HepG2 (cell line): ENCODE results near the gene ANKDD1A. TPM values are rescaled to one million over a fixed set of nuclear protein-coding genes. Genes with fewer than 3 reads are reported as not detected.

ENCODE experiments used
- ATAC-seq: fragments of 200-7000 bp; cut with Tn5 transposase; 3 replicates; pipeline ENCODE4 v1.9.1; 2020; ENCODE audit warnings: mild to moderate bottlenecking, moderate library complexity
- BruUV-seq: library from RNA; stranded (reverse); fragments of 400-500 nt; replicated peaks from 2 replicates; lab custom pipeline; 2021; lab: Mats Ljungman, UMichigan
- CTCF ChIA-PET: fragments of 300-600 bp; formaldehyde crosslinking; extraction: SDS; loops from one replicate; lab custom pipeline; 2021; ENCODE audit warnings: low total read pairs, inconsistent platforms, low intra/inter-chr PET ratio; lab: Yijun Ruan, JAX
- POLR2A ChIA-PET: fragments of 350-600 bp; sonication (Branson Sonifier 250); formaldehyde crosslinking; loops from one replicate; lab custom pipeline; 2020; ENCODE audit warnings: antibody characterized with exemption, inconsistent platforms; lab: Yijun Ruan, JAX
- DNase-seq: peaks from one replicate; pipeline ENCODE4 v3.0.0-alpha.2; 2015; ENCODE audit warnings: low spot score
- FAIRE-seq: peaks from 3 replicates; lab custom pipeline; 2011; peaks lifted over from hg19 to GRCh38; lab: Jason Lieb, UNC
- H2AFZ ChIP-seq: one replicate; pipeline ENCODE4 v1.6.1; 2011; ENCODE audit warnings: low read length, inconsistent platforms
- H3K27ac ChIP-seq: fragments of 300-600 bp; 3 replicates; pipeline ENCODE4 v1.8.0; 2011; ENCODE audit warnings: mixed run types, mild to moderate bottlenecking, mixed read lengths, low read length, inconsistent platforms; ENCODE audit not compliant: insufficient read depth; ENCODE audit errors: extremely low read length
- H3K27me3 ChIP-seq, 2 experiments: fragments of 200-600 bp in 1 of 2; 2 replicates in 1 of 2; 3 replicates in 1 of 2; pipeline versions ENCODE4 v1.6.0 to v1.8.0; 2011; ENCODE audit warnings: low read length in 2 of 2, mild to moderate bottlenecking in 2 of 2, moderate library complexity in 2 of 2, inconsistent platforms in 1 of 2; ENCODE audit not compliant: insufficient read depth in 2 of 2, control insufficient read depth in 1 of 2
- H3K36me3 ChIP-seq, 2 experiments: fragments of 200-600 bp in 1 of 2; replicated peaks in 1 of 2; 2 replicates in 1 of 2; 3 replicates in 1 of 2; pipeline versions ENCODE4 v1.5.1 to v1.8.0; 2011; ENCODE audit warnings: low read length in 2 of 2, inconsistent platforms in 1 of 2; ENCODE audit not compliant: insufficient read depth in 2 of 2, control insufficient read depth in 1 of 2
- H3K4me1 ChIP-seq: 2 replicates; pipeline ENCODE4 v1.5.1; 2012; ENCODE audit warnings: low read length, inconsistent platforms; ENCODE audit not compliant: insufficient read depth
- H3K4me2 ChIP-seq: 2 replicates; pipeline ENCODE4 v1.6.0; 2011; ENCODE audit warnings: low read depth, low read length, inconsistent platforms
- H3K4me3 ChIP-seq, 3 experiments: fragments of 200-600 bp in 1 of 3; sonication (generic), shearing (Covaris generic) in 1 of 3; replicated peaks in 1 of 3; 2 replicates each; pipeline ENCODE4 v1.5.1; 2011 to 2016; ENCODE audit warnings: low read length in 3 of 3, inconsistent platforms in 2 of 3, low read depth in 2 of 3, mild to moderate bottlenecking in 2 of 3, control low read depth in 1 of 3, mixed read lengths in 1 of 3; ENCODE audit not compliant: insufficient read depth in 1 of 3
- H3K79me2 ChIP-seq: one replicate; pipeline ENCODE4 v1.6.1; 2011; ENCODE audit warnings: low read length, inconsistent platforms; ENCODE audit not compliant: insufficient read depth
- H3K9ac ChIP-seq: 2 replicates; pipeline ENCODE4 v1.6.0; 2011; ENCODE audit warnings: mild to moderate bottlenecking, low read depth, low read length, inconsistent platforms; ENCODE audit not compliant: insufficient read depth
- H3K9me3 ChIP-seq: 2 replicates; pipeline ENCODE4 v1.5.1; 2012; ENCODE audit warnings: mild to moderate bottlenecking, low read length
- H4K20me1 ChIP-seq: 2 replicates; pipeline ENCODE4 v1.6.0; 2011; ENCODE audit warnings: inconsistent platforms, mild to moderate bottlenecking, low read length, moderate library complexity; ENCODE audit not compliant: insufficient read depth
- ATF7 ChIP-seq, 2 experiments: fragments of 450-650 bp in 1 of 2; sonication (generic) in 1 of 2; formaldehyde crosslinking in 1 of 2; IDR thresholded peaks; 2 replicates each; pipeline versions ENCODE4 v1.4.0 to v1.6.1; 2016 to 2020; ENCODE audit warnings: antibody characterized with exemption in 1 of 2, mild to moderate bottlenecking in 1 of 2, missing genetic modification reagents in 1 of 2
- CSRNP2 ChIP-seq: sonication (generic); formaldehyde crosslinking; conservative IDR thresholded peaks from 2 replicates; pipeline ENCODE4 v1.8.0; 2022; ENCODE audit warnings: low read depth, missing genetic modification reagents
- KAT8 ChIP-seq: IDR thresholded peaks from 2 replicates; pipeline ENCODE4 v1.6.1; 2016; ENCODE audit warnings: missing genetic modification reagents, missing compliant biosample characterization
- PHF8 ChIP-seq: sonication (generic); formaldehyde crosslinking; IDR thresholded peaks from 2 replicates; pipeline ENCODE4 v1.5.0; 2020; ENCODE audit warnings: missing genetic modification reagents
- SKIL ChIP-seq: sonication (generic); formaldehyde crosslinking; IDR thresholded peaks from 2 replicates; pipeline ENCODE4 v1.8.0; 2022; ENCODE audit warnings: missing genetic modification reagents, mild to moderate bottlenecking, moderate library complexity, borderline replicate concordance
- SP1 ChIP-seq, 2 experiments: fragments of 450-650 bp in 1 of 2; sonication (generic) in 1 of 2; formaldehyde crosslinking in 1 of 2; IDR thresholded peaks; 2 replicates each; pipeline versions ENCODE4 v1.4.0 to v1.6.1; 2016 to 2020; ENCODE audit warnings: missing genetic modification reagents in 1 of 2
- THAP11 ChIP-seq: IDR thresholded peaks from 2 replicates; pipeline ENCODE4 v1.6.1; 2016; ENCODE audit warnings: missing biosample characterization, missing genetic modification reagents
- TOE1 ChIP-seq: sonication (generic); formaldehyde crosslinking; IDR thresholded peaks from 2 replicates; pipeline ENCODE4 v1.4.0; 2020; ENCODE audit warnings: mild to moderate bottlenecking, missing genetic modification reagents
- ZBTB49 ChIP-seq: sonication (generic); formaldehyde crosslinking; IDR thresholded peaks from 2 replicates; pipeline ENCODE4 v1.4.0; 2020; ENCODE audit warnings: missing genetic modification reagents, borderline replicate concordance
- ZFAT ChIP-seq: sonication (generic); formaldehyde crosslinking; conservative IDR thresholded peaks from 2 replicates; pipeline ENCODE4 v1.8.1; 2023; ENCODE audit warnings: missing genetic modification reagents, inconsistent platforms
- ZFYVE20 ChIP-seq: sonication (generic); formaldehyde crosslinking; IDR thresholded peaks from 2 replicates; pipeline ENCODE4 v1.8.0; 2023; ENCODE audit warnings: low read depth, mild to moderate bottlenecking, moderate library complexity, missing genetic modification reagents, borderline replicate concordance
- ZNF510 ChIP-seq: sonication (generic); formaldehyde crosslinking; IDR thresholded peaks from 2 replicates; pipeline ENCODE4 v1.4.0; 2020; ENCODE audit warnings: low read depth, mild to moderate bottlenecking, missing genetic modification reagents
- ZNF512B ChIP-seq: sonication (generic); formaldehyde crosslinking; IDR thresholded peaks from 2 replicates; pipeline ENCODE4 v1.5.1; 2020; ENCODE audit warnings: missing genetic modification reagents, mild to moderate bottlenecking, borderline replicate concordance
- WGBS: methylation state at CpG from one replicate; pipeline ENCODE4 v1.1.6; 2017; ENCODE audit warnings: low lambda C conversion rate; 5-methylcytosine and 5-hydroxymethylcytosine counted together
- in situ Hi-C: cut with HindIII; loops from 2 replicates; pipeline ENCODE4 v1.10.0; 2017; ENCODE audit warnings: low pct_unique_long_range_greater_than_20kb; ENCODE audit not compliant: extremely low pct_ligation_motif_present
- intact Hi-C: fragments of 100-400 bp; cut with micrococcal nuclease; formaldehyde crosslinking; loops from one replicate; pipeline ENCODE4 v1.10.0; 2022; ENCODE audit not compliant: unreplicated experiment
- polyA plus RNA-seq, 8 experiments: library from polyadenylated mRNA; depleted of rRNA in 3 of 8; stranded (reverse) in 7 of 8; unstranded in 1 of 8; fragments of >200 nt; fragmentation: Illumina TruSeq in 4 of 8; extraction: Trizol in 4 of 8; gene quantifications; 2 replicates each; pipeline versions ENCODE4 v1.2.1 to v1.2.3, GENCODE V29; 2011 to 2016; ENCODE audit warnings: low read depth in 4 of 8, missing spikeins in 1 of 8, mixed read lengths in 1 of 8; ENCODE audit not compliant: insufficient read depth in 1 of 8
- total RNA-seq, 5 experiments: library from RNA; depleted of rRNA; stranded (reverse); fragments of >200 nt; fragmentation: Illumina TruSeq; extraction: Trizol; gene quantifications; 2 replicates each; pipeline ENCODE4 v1.2.3, GENCODE V29; 2016; ENCODE audit warnings: low read depth in 1 of 5

Gene ANKDD1A
- total and polyA plus RNA-seq, 2 of the 13 experiments (the other 11 are each of a cell fraction or from before 2014, with no cell fraction given) = 0.11 to 0.48 TPM

- no peak for TF ChIP-seq SKIL (CRISPR knock-in tag)
- TF ChIP-seq ZFAT (CRISPR knock-in tag) = no peak
Observed at GRCh38 chr15:64862408-64862807, 49.3 kb upstream of the ANKDD1A start (continued).

- Histone ChIP-seq H3K36me3 (peaks cover 14 to 22% of the 10 kb centered on the region in 2 experiments; a peak in 4 of 5 replicates), H3K27me3 (no peaks in the 10 kb centered on the region), H3K9ac (no peak overlapping the region), H3K27ac (no peak overlapping the region), H4K20me1 (no peaks in the 10 kb centered on the region; the same call in 1 of the 2 replicates), H3K4me3 (no peak overlapping the region), H3K9me3 (no peaks in the 10 kb centered on the region), H3K79me2 (no peaks in the 10 kb centered on the region), H2AFZ (no peak overlapping the region), H3K4me1 (no peaks in the 10 kb centered on the region), H3K4me2 (no peak overlapping the region)
- no peak for ATAC-seq
- intact Hi-C loops = no loop called here
- no peak for DNase-seq
- no peak for FAIRE-seq
- no TSS peak for BruUV-seq
- ChIA-PET CTCF (no interaction called here), POLR2A (no interaction called here)
- TF ChIP-seq ZBTB49 (CRISPR knock-in tag) = no peak
- TF ChIP-seq THAP11 (CRISPR knock-in tag) = no peak
- TF ChIP-seq ZNF512B (CRISPR knock-in tag) = no peak
- no peak for TF ChIP-seq PHF8
- TF ChIP-seq CSRNP2 (CRISPR knock-in tag) = no peak
- TF ChIP-seq KAT8 (CRISPR knock-in tag) = no peak
- TF ChIP-seq TOE1 (CRISPR knock-in tag) = no peak
- TF ChIP-seq ATF7 (IDR thresholded peaks at IDR 0.05) = no peak
- no peak for TF ChIP-seq ATF7 (CRISPR knock-in tag; IDR thresholded peaks at IDR 0.05)
- no peak for TF ChIP-seq ZNF510 (CRISPR knock-in tag)
- TF ChIP-seq ZFYVE20 = no peak
- TF ChIP-seq SP1 (IDR thresholded peaks at IDR 0.05) = no peak
- no peak for TF ChIP-seq SP1 (CRISPR knock-in tag; IDR thresholded peaks at IDR 0.05)
- WGBS = 88% methylated on average over 1 of the region's 1 CpG
- in situ Hi-C loops = no loop called here
Observed at GRCh38 chr15:64864068-64864467, 47.6 kb upstream of the ANKDD1A start.
